LNCaP clone FGC (cell line): Measurements from ENCODE around the gene XRCC2.
"Not testable (repeated sequence)": the region's sequence is repeated elsewhere in the genome, so short reads cannot be mapped to it uniquely, and the experiment has no call there.

ENCODE experiments used
- DNase-seq: peaks from one replicate; pipeline ENCODE4 v3.0.0-alpha.2; 2011; ENCODE audit warnings: low read depth
- H3K4me3 ChIP-seq: 2 replicates; pipeline ENCODE4 v1.5.1; 2011; ENCODE audit warnings: mild to moderate bottlenecking, low read depth, low read length, control low read depth
- CTCF ChIP-seq: IDR thresholded peaks from 2 replicates; pipeline ENCODE4 v1.5.1; 2012; ENCODE audit warnings: mild to moderate bottlenecking; ENCODE audit not compliant: control insufficient read depth, insufficient read depth; ENCODE audit errors: extremely low read depth

Gene XRCC2

GRCh38 chr7:152704796-152705384, 28.9 kb upstream of the XRCC2 start:
- no peak for TF ChIP-seq CTCF
- DNase-seq: no peak
- H3K4me3 ChIP-seq: no peak overlapping the region

- no peak overlapping the region for H3K4me3 ChIP-seq
- DNase-seq: peak; percentile 86
- TF ChIP-seq CTCF: no peak
Observed at GRCh38 chr7:152699079-152699478, 23.1 kb upstream of the XRCC2 start.

GRCh38 chr7:152697268-152697974, 21.5 kb upstream of the XRCC2 start:
- DNase-seq, H3K4me3 ChIP-seq: not testable (repeated sequence)

- not testable (repeated sequence) for H3K4me3 ChIP-seq, DNase-seq
Observed at GRCh38 chr7:152692196-152692595, 16.3 kb upstream of the XRCC2 start.

- no peak for TF ChIP-seq CTCF
- no peak for DNase-seq
- H3K4me3 ChIP-seq: no peak overlapping the region
Observed at GRCh38 chr7:152683297-152683696, 7.4 kb upstream of the XRCC2 start.

- no peak overlapping the region for H3K4me3 ChIP-seq
- no peak for TF ChIP-seq CTCF
- DNase-seq: peak; percentile 32
Observed at GRCh38 chr7:152677808-152678670, 2.1 kb upstream of the XRCC2 start.

GRCh38 chr7:152674860-152675758, 832 bp downstream of the XRCC2 start:
- H3K4me3 ChIP-seq: peak overlapping the region; percentile 89
- no peak for TF ChIP-seq CTCF
- DNase-seq: peak; percentile 35
